CD4-positive, alpha-beta T cell treated with Interleukin-2 at 100 ng/mL for 4 hours (primary cell): ENCODE data around the gene LNX2.

Experiments
- DNase-seq: peaks from one replicate; pipeline ENCODE4 v3.0.0-alpha.2; 2020; ENCODE audit warnings: low spot score

LNX2 gene

DNA sequence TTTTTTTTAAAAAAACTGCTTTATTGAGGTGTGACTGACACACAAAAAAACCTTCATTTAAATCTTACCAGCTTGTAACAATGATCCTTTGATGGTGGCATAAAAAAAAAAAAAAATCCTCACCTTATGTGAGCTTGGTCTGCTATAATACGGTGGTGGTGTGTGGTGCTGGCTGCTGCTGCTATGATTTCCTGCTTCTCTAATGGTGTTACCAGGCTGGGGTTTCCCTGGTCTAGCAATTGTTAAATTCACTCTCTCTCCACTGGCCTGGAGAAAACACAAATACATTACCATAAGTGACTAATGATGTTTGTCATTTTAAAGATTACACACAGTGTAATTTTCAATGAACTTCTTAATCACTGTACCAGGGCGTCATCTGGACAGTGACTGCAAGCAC is 60.6 kb downstream of the LNX2 start:
- peak; percentile 35 for DNase-seq

- DNase-seq: no peak
These were observed 64.2 kb downstream of the LNX2 start for GRCh38 chr13:27556109-27556508.

GRCh38 chr13:27551562-27551961 is 68.8 kb downstream of the LNX2 start:
- no peak for DNase-seq

GRCh38 chr13:27549406-27549981 is 70.8 kb downstream of the LNX2 start:
- DNase-seq: no peak

GRCh38 chr13:27542220-27542619 is 78.1 kb downstream of the LNX2 start:
- DNase-seq: no peak

- DNase-seq: no peak
These were observed 78.9 kb downstream of the LNX2 start for GRCh38 chr13:27541386-27541785.

- no peak for DNase-seq
These were observed 83.8 kb downstream of the LNX2 start for GRCh38 chr13:27536361-27537101.

GRCh38 chr13:27535546-27535945 is 84.8 kb downstream of the LNX2 start:
- DNase-seq: no peak

DNA sequence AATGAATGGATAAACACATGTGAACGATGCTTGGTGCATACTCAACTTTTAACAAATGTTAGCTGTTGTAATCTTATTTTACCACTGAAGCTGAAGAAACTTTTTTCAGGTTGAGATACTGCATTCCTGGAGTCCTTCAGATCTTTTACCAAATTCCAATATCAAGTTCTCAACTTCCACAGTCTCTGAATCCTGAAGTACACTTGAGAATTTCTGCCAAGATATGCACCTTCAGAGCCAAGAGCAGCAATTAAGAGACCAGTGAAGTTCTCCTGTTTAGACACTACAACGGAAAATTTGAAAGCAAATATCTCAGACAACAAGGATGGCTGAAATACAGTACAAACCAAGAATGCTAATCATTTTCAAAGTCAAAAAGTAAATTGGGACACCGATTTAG is 85.3 kb downstream of the LNX2 start:
- no peak for DNase-seq

DNA sequence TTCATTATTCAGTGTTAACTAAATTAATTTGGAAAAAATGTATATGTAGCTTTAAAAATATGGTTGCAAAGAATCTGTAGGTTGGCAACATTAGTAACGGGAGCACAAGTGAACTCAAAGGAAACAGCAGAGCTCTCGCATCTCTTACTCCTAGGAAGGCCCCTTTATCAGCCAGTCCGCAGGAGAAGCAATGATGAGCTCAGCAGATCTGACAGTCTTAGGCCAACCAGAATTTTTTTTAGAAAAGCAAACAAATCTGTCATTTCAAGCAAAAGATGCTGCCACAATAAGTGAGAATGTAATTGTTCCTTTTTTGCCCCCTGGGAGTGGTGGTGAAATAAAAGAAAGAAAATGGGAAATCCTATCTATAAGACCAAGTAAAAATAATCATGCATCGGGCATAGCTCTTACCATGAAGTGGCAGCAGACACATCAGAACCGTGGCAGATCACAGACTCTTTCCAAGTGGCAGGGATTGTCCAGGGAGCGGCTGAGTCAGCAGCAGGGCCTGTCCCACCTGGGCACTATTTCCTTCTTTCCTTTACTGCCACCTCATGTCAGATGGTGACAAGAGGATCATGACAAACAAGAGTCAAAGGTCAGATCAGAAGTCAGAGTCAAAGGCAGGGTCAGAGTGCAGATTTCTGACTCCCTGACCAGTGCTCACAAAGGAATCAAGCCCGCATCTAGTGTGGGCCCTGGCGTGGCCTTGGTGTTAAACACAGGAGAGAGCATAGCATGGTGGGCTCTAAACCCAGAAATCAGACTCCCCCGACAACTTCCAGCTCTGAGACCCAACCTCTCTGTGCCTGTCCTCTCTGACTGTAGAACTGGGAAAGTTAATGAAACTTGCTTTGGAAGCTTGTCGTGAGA is 86.0 kb downstream of the LNX2 start:
- DNase-seq: no peak

DNA sequence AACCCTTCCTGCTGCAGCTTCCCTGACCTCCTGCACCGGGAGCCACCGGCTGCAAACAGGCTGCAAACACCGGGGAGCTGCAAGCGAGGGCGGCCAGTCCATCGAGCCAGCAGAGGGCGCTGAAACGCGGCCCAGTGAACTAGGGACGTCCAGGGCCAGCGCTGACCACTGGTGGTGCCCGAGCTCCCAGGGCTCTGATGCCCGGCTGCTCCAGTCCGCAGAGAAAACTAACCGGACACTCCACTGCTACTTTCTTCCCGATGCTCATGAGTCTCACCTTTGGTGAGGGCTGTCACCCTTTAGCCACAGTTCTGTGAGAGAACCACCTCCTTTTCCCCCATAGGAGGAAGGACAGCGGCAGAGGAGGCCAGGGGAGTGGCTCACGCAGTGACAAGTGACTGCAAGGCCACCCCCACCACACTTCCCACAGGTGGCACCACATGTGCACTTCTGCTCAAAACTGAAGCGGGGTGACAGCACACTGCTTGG is 87.1 kb downstream of the LNX2 start:
- peak; percentile 47 for DNase-seq

- no peak for DNase-seq
These were observed 91.4 kb downstream of the LNX2 start for GRCh38 chr13:27528908-27529307.

GRCh38 chr13:27526516-27526915 is 93.8 kb downstream of the LNX2 start:
- no peak for DNase-seq

- no peak for DNase-seq
These were observed 95.1 kb downstream of the LNX2 start for GRCh38 chr13:27524981-27525975.

DNA sequence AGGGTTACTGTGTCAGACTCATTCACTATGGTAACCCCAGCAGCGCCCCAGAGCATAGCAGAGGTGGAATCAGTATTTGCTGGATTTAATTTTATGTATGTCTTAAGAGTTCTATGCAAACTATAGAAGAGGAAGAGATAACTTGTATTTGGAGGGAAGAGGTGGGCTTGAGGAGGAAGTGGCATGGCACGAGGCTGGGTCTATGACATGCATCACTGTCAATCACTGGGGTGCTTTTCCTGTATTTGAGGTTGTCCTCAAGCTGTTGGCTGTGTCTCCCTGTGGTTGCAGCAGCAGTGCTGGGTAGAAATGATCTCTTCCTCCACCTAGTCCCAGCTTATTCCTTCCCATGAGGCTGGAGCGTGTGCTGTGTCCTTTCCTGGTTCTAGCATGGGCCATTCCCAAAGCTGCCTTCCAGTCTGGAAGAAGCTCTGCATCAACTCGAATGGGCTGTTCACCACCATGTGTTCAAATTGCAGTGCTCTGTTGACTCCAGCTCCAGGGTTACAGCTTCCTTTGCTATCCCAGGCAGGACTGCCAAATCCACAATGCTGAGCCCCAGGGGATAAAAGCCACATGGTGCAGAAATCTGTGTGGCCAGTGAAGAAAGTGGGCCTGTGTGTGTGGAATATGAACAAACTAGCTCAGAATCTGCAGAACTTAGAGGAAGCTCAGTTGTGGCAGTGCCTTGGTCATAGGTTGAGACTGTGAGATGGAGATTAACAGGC is 96.8 kb downstream of the LNX2 start:
- no peak for DNase-seq

GRCh38 chr13:27522847-27523246 is 97.5 kb downstream of the LNX2 start:
- no peak for DNase-seq

DNA sequence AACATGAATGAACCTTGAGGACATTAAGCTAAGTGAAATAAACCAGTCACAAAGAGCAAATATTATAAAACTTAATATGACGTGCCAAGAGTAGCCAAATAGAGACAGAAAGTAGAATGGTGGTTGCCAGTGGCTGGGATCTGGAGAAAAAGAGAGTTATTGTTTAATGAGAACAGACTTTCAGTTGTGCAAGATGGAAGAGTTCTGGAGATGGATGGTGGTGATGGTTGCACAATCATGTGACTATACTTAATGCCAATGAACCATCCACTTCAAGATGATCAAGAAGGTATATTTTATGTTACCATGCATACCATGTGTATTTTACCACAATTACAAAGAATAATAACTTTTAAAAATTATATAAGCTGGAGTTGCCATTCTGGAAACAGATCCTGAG is 104.2 kb downstream of the LNX2 start:
- no peak for DNase-seq

GRCh38 chr13:27510082-27510481 is 110.2 kb downstream of the LNX2 start:
- no peak for DNase-seq

GRCh38 chr13:27508802-27509201 is 111.5 kb downstream of the LNX2 start:
- no peak for DNase-seq

DNA sequence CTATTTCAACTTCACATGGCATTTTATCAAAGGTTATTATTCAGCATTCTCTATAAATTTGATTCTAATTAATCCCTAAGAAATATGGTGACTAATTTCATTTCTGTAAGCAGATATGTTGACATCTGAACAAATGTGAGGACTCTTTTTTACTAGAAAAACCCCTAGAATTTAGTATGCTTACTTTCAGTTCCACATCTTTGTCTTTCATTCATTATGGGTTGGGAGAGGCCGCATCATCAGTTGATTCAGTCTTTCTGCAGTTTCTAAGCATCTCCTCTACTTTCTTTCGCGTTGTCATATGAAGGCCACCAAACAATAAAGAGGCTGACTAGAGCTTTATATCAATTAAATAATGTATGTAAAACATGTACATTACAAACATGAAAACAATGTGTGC is 114.5 kb downstream of the LNX2 start:
- no peak for DNase-seq

DNA sequence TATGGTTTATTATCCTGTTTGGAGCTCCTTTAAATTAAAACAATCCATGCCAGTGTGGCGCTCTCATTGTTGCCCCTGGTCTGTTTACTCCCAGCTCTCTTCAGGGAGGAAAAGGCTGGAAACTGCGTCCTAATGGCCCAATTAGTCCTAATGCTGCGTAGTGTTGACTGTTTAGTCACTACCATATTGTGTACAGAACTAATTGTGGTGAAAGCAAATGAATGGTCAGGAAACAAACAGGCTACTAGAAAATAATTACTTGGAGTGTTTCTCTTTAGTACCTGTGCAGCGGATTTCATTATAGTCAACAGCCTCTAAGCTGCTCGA is 115.5 kb downstream of the LNX2 start:
- no peak for DNase-seq
